Body of pancreas (tissue), 4 donors: ENCODE measurements around the gene DMAC2L.

Source experiments
- POLR2A ChIP-seq, 3 donors: fragments of 450-650 bp; IDR thresholded peaks; one replicate each; pipeline ENCODE4 v1.6.1; 2016; ENCODE audit warnings: antibody characterized with exemption in 3 of 3, mild to moderate bottlenecking in 2 of 3
- TF ChIP-seq, protein P1 (sequence below), 7 experiments: fragments of 450-650 bp in 4 of 7; fragments of 200-600 bp in 3 of 7; sonication (generic) in 3 of 7; IDR thresholded peaks; one replicate each; pipeline ENCODE4 v1.5.1; 2016 to 2019; ENCODE audit warnings: antibody characterized with exemption in 7 of 7

DNA sequence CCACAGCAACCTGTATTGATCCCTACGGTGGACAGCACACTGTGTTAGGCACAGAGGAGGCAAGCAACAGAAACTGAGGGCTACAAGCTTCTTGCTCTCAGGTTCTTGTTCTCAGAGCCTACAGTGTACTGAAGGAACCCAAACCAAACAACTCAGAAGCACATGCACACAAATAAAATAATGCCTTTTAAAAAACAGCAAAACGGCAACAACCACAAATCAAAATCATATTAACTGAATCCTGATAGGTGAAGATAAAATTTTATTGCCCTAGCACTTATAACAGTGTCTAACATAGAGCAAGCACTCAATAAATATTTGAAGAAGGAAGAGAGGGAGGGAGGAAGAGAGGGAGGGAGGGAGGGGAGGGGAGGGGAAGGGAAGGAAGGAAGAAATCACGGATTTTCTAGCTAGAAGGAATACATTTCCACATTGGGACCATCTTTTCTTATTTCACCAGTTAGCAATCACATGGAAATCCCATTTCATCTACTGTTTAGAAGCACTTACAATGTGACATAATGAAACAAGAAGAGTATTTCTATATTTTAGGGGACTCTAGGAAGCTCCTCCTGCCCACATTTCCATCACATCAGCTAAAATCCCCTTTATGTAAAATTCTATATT is 27.2 kb downstream of the DMAC2L start:
- TF ChIP-seq, protein P1, sequence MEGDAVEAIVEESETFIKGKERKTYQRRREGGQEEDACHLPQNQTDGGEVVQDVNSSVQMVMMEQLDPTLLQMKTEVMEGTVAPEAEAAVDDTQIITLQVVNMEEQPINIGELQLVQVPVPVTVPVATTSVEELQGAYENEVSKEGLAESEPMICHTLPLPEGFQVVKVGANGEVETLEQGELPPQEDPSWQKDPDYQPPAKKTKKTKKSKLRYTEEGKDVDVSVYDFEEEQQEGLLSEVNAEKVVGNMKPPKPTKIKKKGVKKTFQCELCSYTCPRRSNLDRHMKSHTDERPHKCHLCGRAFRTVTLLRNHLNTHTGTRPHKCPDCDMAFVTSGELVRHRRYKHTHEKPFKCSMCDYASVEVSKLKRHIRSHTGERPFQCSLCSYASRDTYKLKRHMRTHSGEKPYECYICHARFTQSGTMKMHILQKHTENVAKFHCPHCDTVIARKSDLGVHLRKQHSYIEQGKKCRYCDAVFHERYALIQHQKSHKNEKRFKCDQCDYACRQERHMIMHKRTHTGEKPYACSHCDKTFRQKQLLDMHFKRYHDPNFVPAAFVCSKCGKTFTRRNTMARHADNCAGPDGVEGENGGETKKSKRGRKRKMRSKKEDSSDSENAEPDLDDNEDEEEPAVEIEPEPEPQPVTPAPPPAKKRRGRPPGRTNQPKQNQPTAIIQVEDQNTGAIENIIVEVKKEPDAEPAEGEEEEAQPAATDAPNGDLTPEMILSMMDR (IDR thresholded peaks at IDR 0.05): no peak
- TF ChIP-seq POLR2A (IDR thresholded peaks at IDR 0.05): no peak
